Activated T-helper 1 cell treated with anti-CD3 and anti-CD28 coated beads, Interleukin-12 subunit alpha, Interleukin-12 subunit beta, Interleukin-2, Interleukin-4 antibody, amounts not matched to agents 30 ng/mL and 10 ng/mL and 1 ng/mL, durations not matched to agents 14 hours and 24 hours and 36 hours (primary cell): Measurements from ENCODE around the gene CENPN. TPM values are rescaled to one million over a fixed set of nuclear protein-coding genes. Genes with fewer than 3 reads are reported as not detected.

Experiments used
- DNase-seq: peaks from one replicate; pipeline ENCODE4 v3.0.0; 2021; ENCODE audit warnings: low spot score
- H3K27ac Mint-ChIP-seq: one replicate; pipeline ENCODE4 v1.8.0; 2021; ENCODE audit warnings: mild to moderate bottlenecking, mixed read lengths
- H3K27me3 Mint-ChIP-seq: one replicate; pipeline ENCODE4 v1.8.0; 2022; ENCODE audit warnings: mild to moderate bottlenecking, moderate library complexity, mixed read lengths; ENCODE audit not compliant: insufficient read depth
- H3K36me3 Mint-ChIP-seq: one replicate; pipeline ENCODE4 v1.8.0; 2021; ENCODE audit warnings: low read depth, mixed read lengths
- H3K4me1 Mint-ChIP-seq: one replicate; pipeline ENCODE4 v1.8.0; 2021; ENCODE audit warnings: low read depth, mixed read lengths
- H3K4me3 Mint-ChIP-seq: one replicate; pipeline ENCODE4 v1.8.0; 2021; ENCODE audit warnings: mild to moderate bottlenecking, moderate library complexity, mixed read lengths
- H3K9me3 Mint-ChIP-seq: one replicate; pipeline ENCODE4 v1.8.0; 2021; ENCODE audit warnings: mixed read lengths
- intact Hi-C: fragments of 100-400 bp; cut with micrococcal nuclease; formaldehyde crosslinking; loops from one replicate; pipeline ENCODE4 v1.15.1; 2024
- total RNA-seq: library from RNA; stranded (reverse); gene quantifications from 2 replicates; pipeline ENCODE4 v1.2.3, GENCODE V29; 2022

Gene CENPN
- total RNA-seq, 1 donor from 2014 or later: 65.6 TPM

- no peaks in the 10 kb centered on the region for H3K4me1 Mint-ChIP-seq
- no peaks in the 10 kb centered on the region for H3K36me3 Mint-ChIP-seq
- no peaks in the 10 kb centered on the region for H3K9me3 Mint-ChIP-seq
- DNase-seq: peak; percentile 96
- H3K27ac Mint-ChIP-seq: peak within 1 kb of the TSS; percentile 24
- intact Hi-C loops: loop anchor here (1.0 to 10.0 kb wide), 8 partner anchors 19 to 1305 kb away; partner anchors contain the start of genes CENPN, CMIP, DYNLRB2 and GCSH
- H3K27me3 Mint-ChIP-seq: peaks cover 3% of the 10 kb centered on the region
- H3K4me3 Mint-ChIP-seq: peak within 1 kb of the TSS; percentile 32
These were observed 70.3 kb downstream of the CENPN start, which contains the start of gene C16orf46 for GRCh38 chr16:81077076-81077940. C16orf46 (minus strand) TSS chr16:81077238; CDS start chr16:81063955, 13,283 bp downstream.

DNA sequence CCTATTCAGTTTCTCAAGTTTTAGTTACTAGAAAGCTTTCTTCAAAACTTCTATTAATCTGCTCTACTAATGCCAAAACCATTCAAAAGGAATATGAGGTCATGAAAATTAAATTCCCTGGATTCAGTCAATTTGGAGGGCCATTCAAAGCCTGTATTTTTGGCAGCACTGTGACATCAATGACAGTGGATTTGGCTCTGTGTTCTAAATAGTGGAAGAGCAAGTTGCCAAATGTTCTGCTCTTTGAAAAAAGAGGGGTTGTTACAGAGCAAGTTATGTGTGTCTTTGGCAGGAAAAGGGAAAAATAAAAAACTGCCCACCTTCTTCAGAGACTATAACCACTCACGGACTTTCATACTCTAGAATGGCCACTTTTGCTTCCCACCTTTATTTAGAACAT is 73.2 kb downstream of the CENPN start:
- no peaks in the 10 kb centered on the region for H3K9me3 Mint-ChIP-seq
- no peak overlapping the region for H3K27ac Mint-ChIP-seq
- peaks cover 2% of the 10 kb centered on the region for H3K27me3 Mint-ChIP-seq
- H3K36me3 Mint-ChIP-seq: no peaks in the 10 kb centered on the region
- H3K4me1 Mint-ChIP-seq: no peaks in the 10 kb centered on the region
- no peak for DNase-seq
- intact Hi-C loops: no loop called here
- H3K4me3 Mint-ChIP-seq: no peak overlapping the region

- Mint-ChIP-seq H3K27me3 (peaks cover 2% of the 10 kb centered on the region), H3K27ac (no peak overlapping the region), H3K36me3 (no peaks in the 10 kb centered on the region), H3K4me1 (no peaks in the 10 kb centered on the region), H3K9me3 (no peaks in the 10 kb centered on the region), H3K4me3 (no peak overlapping the region)
- DNase-seq: no peak
- intact Hi-C loops: no loop called here
These were observed 74.0 kb downstream of the CENPN start for GRCh38 chr16:81081014-81081413.

Other genes with a start within 250 kb of the CENPN start
- 93.4 and 97.1 TPM in 2 replicates for gene CDYL2, start 202.6 kb upstream of the CENPN start, total RNA-seq
- 141 and 156 TPM in 2 replicates for gene CMC2, start 329 bp upstream of the CENPN start, total RNA-seq
- gene ATMIN, start 28.6 kb downstream of the CENPN start, total RNA-seq: 31.2 and 32.3 TPM in 2 replicates
- 0.32 and 0.41 TPM in 2 replicates for gene C16orf46, start 70.0 kb downstream of the CENPN start, total RNA-seq
- gene GCSH, start 89.2 kb downstream of the CENPN start, total RNA-seq: 16.5 and 19.1 TPM in 2 replicates
- not detected in 2 replicates for gene BCO1, start 231.5 kb downstream of the CENPN start, total RNA-seq